H1 (cell line): ENCODE measurements around the gene B3GNT2. TPM values are rescaled to one million over a fixed set of nuclear protein-coding genes. Genes with fewer than 3 reads are reported as not detected.

Experiments
- CTCF ChIA-PET: fragments of 300-600 bp; sonication (Branson Sonifier 250); formaldehyde crosslinking; loops from one replicate; lab custom pipeline; 2021; ENCODE audit not compliant: partially characterized antibody; lab: Charles Lee
- POLR2A ChIA-PET: fragments of 300-600 bp; sonication (Branson Sonifier 250); formaldehyde crosslinking; loops from one replicate; lab custom pipeline; 2021; ENCODE audit warnings: inconsistent platforms; ENCODE audit not compliant: partially characterized antibody; lab: Charles Lee
- DNase-seq, 2 experiments: peaks; one replicate each; pipeline versions ENCODE4 v3.0.0 to v3.0.0-alpha.2; 2010 to 2022; ENCODE audit warnings: low spot score in 2 of 2, low read depth in 1 of 2, mixed read lengths in 1 of 2
- FAIRE-seq: peaks from 2 replicates; lab custom pipeline; 2011; peaks lifted over from hg19 to GRCh38; lab: Jason Lieb, UNC
- H2AFZ ChIP-seq: 2 replicates; pipeline ENCODE4 v1.8.1; 2012; ENCODE audit warnings: low read length, inconsistent platforms
- H2AK5ac ChIP-seq: 2 replicates; pipeline ENCODE4 v1.6.1; 2013; ENCODE audit warnings: low read depth, low read length
- H2BK120ac ChIP-seq: replicated peaks from 2 replicates; pipeline ENCODE3; 2013; ENCODE audit warnings: low read depth, low read length, inconsistent platforms
- H2BK12ac ChIP-seq: 2 replicates; pipeline ENCODE4 v1.6.1; 2013; ENCODE audit warnings: low read depth, low read length
- H2BK15ac ChIP-seq: 2 replicates; pipeline ENCODE4 v1.6.1; 2013; ENCODE audit warnings: low read length
- H2BK20ac ChIP-seq: 2 replicates; pipeline ENCODE4 v1.6.1; 2013; ENCODE audit warnings: low read length
- H2BK5ac ChIP-seq: 2 replicates; pipeline ENCODE4 v1.6.1; 2013; ENCODE audit warnings: low read depth, low read length
- H3K14ac ChIP-seq: 2 replicates; pipeline ENCODE4 v1.6.1; 2013; ENCODE audit warnings: inconsistent platforms; ENCODE audit not compliant: insufficient read length
- H3K18ac ChIP-seq: 2 replicates; pipeline ENCODE4 v1.6.1; 2013; ENCODE audit warnings: low read length; ENCODE audit errors: extremely low read depth
- H3K23ac ChIP-seq: 2 replicates; pipeline ENCODE4 v1.6.1; 2013; ENCODE audit warnings: inconsistent platforms; ENCODE audit not compliant: insufficient read length
- H3K23me2 ChIP-seq: 2 replicates; pipeline ENCODE4 v1.6.1; 2013; ENCODE audit warnings: low read depth, low read length
- H3K27ac ChIP-seq: 2 replicates; pipeline ENCODE4 v1.6.1; 2011; ENCODE audit warnings: low read depth, low read length, inconsistent platforms
- H3K27me3 ChIP-seq, 4 experiments: replicated peaks in 1 of 4; 1 replicate in 1 of 4; 2 replicates in 3 of 4; pipeline versions ENCODE4 v1.6.1 to v1.8.1; 2011 to 2013; ENCODE audit warnings: low read length in 3 of 4, mild to moderate bottlenecking in 3 of 4, inconsistent platforms in 2 of 4, mixed read lengths in 2 of 4, moderate library complexity in 1 of 4; ENCODE audit not compliant: control insufficient read depth in 3 of 4, insufficient read depth in 3 of 4; ENCODE audit errors: extremely low read depth in 1 of 4
- H3K36me3 ChIP-seq, 4 experiments: 2 replicates each; pipeline versions ENCODE4 v1.6.1 to v1.8.1; 2011 to 2013; ENCODE audit warnings: mild to moderate bottlenecking in 4 of 4, low read length in 3 of 4, moderate library complexity in 2 of 4, control low read depth in 1 of 4, inconsistent platforms in 1 of 4; ENCODE audit not compliant: insufficient read depth in 4 of 4, control insufficient read depth in 2 of 4
- H3K4ac ChIP-seq: replicated peaks from 2 replicates; pipeline ENCODE3; 2013; ENCODE audit warnings: low read length, low read depth, mixed read lengths, inconsistent platforms; ENCODE audit not compliant: insufficient read length
- H3K4me1 ChIP-seq, 4 experiments: replicated peaks in 1 of 4; 1 replicate in 1 of 4; 2 replicates in 3 of 4; pipeline versions ENCODE4 v1.6.1 to v1.8.1; 2011 to 2013; ENCODE audit warnings: low read length in 3 of 4, inconsistent platforms in 2 of 4, mixed read lengths in 1 of 4; ENCODE audit not compliant: insufficient read depth in 4 of 4, control insufficient read depth in 3 of 4
- H3K4me2 ChIP-seq, 2 experiments: 2 replicates each; pipeline versions ENCODE4 v1.6.1 to v1.8.1; 2011 to 2013; ENCODE audit warnings: low read depth in 2 of 2, low read length in 2 of 2, control low read depth in 1 of 2, inconsistent platforms in 1 of 2, mild to moderate bottlenecking in 1 of 2; ENCODE audit not compliant: insufficient read depth in 1 of 2
- H3K4me3 ChIP-seq, 4 experiments: fragments of 200-600, 300-600 bp in 1 of 4; sonication (generic), shearing (Covaris generic), sonication (Bioruptor Twin) in 1 of 4; 2 replicates each; pipeline versions ENCODE4 v1.5.1 to v1.8.1; 2011 to 2016; ENCODE audit warnings: low read length in 4 of 4, low read depth in 3 of 4, control low read depth in 2 of 4, inconsistent platforms in 2 of 4, mild to moderate bottlenecking in 2 of 4, mixed read lengths in 1 of 4, moderate library complexity in 1 of 4; ENCODE audit not compliant: insufficient read depth in 2 of 4; ENCODE audit errors: extremely low read depth in 1 of 4
- H3K56ac ChIP-seq: replicated peaks from 2 replicates; pipeline ENCODE3; 2013; ENCODE audit warnings: low read depth, mild to moderate bottlenecking, mixed read lengths, low read length, inconsistent platforms; ENCODE audit not compliant: insufficient read length
- H3K79me1 ChIP-seq: 2 replicates; pipeline ENCODE4 v1.6.1; 2013; ENCODE audit warnings: low read depth, low read length, control low read depth
- H3K79me2 ChIP-seq, 2 experiments: 2 replicates each; pipeline versions ENCODE4 v1.6.1 to v1.8.1; 2012 to 2013; ENCODE audit warnings: low read length in 2 of 2, mild to moderate bottlenecking in 2 of 2, inconsistent platforms in 1 of 2; ENCODE audit not compliant: insufficient read depth in 2 of 2, control insufficient read depth in 1 of 2
- H3K9ac ChIP-seq, 4 experiments: replicated peaks in 1 of 4; 1 replicate in 1 of 4; 2 replicates in 3 of 4; pipeline versions ENCODE4 v1.6.1 to v1.8.1; 2011 to 2013; ENCODE audit warnings: low read depth in 3 of 4, low read length in 3 of 4, control low read depth in 2 of 4, mild to moderate bottlenecking in 2 of 4, moderate library complexity in 2 of 4, inconsistent platforms in 1 of 4; ENCODE audit errors: extremely low read depth in 1 of 4
- H3K9me3 ChIP-seq, 2 experiments: 2 replicates each; pipeline versions ENCODE4 v1.6.1 to v1.8.1; 2012 to 2013; ENCODE audit warnings: mild to moderate bottlenecking in 2 of 2, moderate library complexity in 2 of 2, control low read depth in 1 of 2, inconsistent platforms in 1 of 2, low read depth in 1 of 2, low read length in 1 of 2, mixed read lengths in 1 of 2; ENCODE audit not compliant: insufficient read depth in 2 of 2
- H4K20me1 ChIP-seq, 2 experiments: replicated peaks in 1 of 2; 2 replicates each; pipeline versions ENCODE3 to v1.8.1; 2011 to 2013; ENCODE audit warnings: inconsistent platforms in 2 of 2, low read length in 2 of 2, mild to moderate bottlenecking in 1 of 2; ENCODE audit not compliant: insufficient read depth in 2 of 2, control insufficient read depth in 1 of 2
- H4K5ac ChIP-seq: 2 replicates; pipeline ENCODE4 v1.6.1; 2013; ENCODE audit warnings: low read length, low read depth, mixed read lengths, inconsistent platforms; ENCODE audit not compliant: insufficient read length
- H4K8ac ChIP-seq: 2 replicates; pipeline ENCODE4 v1.8.0; 2013; ENCODE audit warnings: mild to moderate bottlenecking, moderate library complexity, low read length, inconsistent platforms; ENCODE audit not compliant: insufficient read depth; ENCODE audit errors: extremely low read depth
- H4K91ac ChIP-seq: replicated peaks from 2 replicates; pipeline ENCODE3; 2013; ENCODE audit warnings: low read length, mixed read lengths, inconsistent platforms; ENCODE audit not compliant: insufficient read length
- SP4 ChIP-seq: IDR thresholded peaks from 2 replicates; pipeline ENCODE4 v1.6.1; 2012; ENCODE audit warnings: low read length, inconsistent platforms
- WGBS, 2 experiments: shearing (Covaris generic) in 1 of 2; methylation state at CpG; one replicate each; pipeline versions ENCODE4 v1.1.6 to v1.1.7; 2013 to 2015; ENCODE audit warnings: low lambda C conversion rate in 2 of 2, mixed read lengths in 2 of 2, inconsistent platforms in 1 of 2, low coverage in 1 of 2, missing lambda C conversion rate in 1 of 2; ENCODE audit not compliant: insufficient replicate concordance in 2 of 2, insufficient coverage in 1 of 2, insufficient read length in 1 of 2; ENCODE audit errors: extremely low coverage in 1 of 2, missing lambda C conversion rate in 1 of 2; 5-methylcytosine and 5-hydroxymethylcytosine counted together
- polyA plus RNA-seq, 7 experiments: library from polyadenylated mRNA; depleted of rRNA in 3 of 7; stranded (reverse) in 5 of 7; unstranded in 2 of 7; fragments of >200 nt in 5 of 7; fragments of 200-250 nt in 2 of 7; gene quantifications; 1 replicate in 5 of 7; 2 replicates in 1 of 7; 4 replicates in 1 of 7; pipeline versions ENCODE4 v1.2.1 to v1.2.3, GENCODE V29; 2011 to 2013; ENCODE audit warnings: missing spikeins in 2 of 7, mixed read lengths in 2 of 7
- total RNA-seq: library from RNA; stranded (reverse); fragmentation: NEBNext Ultra II Directional; extraction: Animal tissue kit (Norgen Biotek cat#: 25700); gene quantifications from 2 replicates; pipeline ENCODE4 v1.2.1, GENCODE V29; 2021

B3GNT2 gene
- total and polyA plus RNA-seq, 2 of the 8 experiments (the other 6 are each of a cell fraction or from before 2014, with no cell fraction given): 20.1 to 40.8 TPM

DNA sequence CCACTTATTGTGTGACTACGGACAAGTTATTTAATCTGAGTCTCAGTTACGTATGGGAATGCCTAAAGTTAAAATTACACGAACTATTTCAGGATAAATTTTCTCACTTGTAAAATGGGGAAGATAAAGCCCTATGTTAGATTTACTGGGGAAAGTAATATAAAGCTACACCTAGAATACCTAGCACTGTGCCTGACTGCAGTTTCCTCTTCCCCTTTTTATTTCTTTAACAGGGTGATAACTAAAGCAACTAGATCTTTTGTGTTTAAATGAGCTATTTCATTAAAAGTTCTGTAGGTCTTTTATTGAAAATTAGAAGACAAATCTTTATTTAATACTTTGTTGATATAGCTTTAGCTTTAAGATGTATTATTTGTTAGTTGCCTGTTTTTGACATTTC lies 5.0 kb downstream of the B3GNT2 start:
- H3K9me3 ChIP-seq: no peaks in the 10 kb centered on the region
- H3K56ac ChIP-seq: no peak overlapping the region
- no peak for DNase-seq
- no peak overlapping the region for H2BK15ac ChIP-seq
- H2BK5ac ChIP-seq: no peak overlapping the region
- H3K79me2 ChIP-seq: peaks cover 78 to 95% of the 10 kb centered on the region in 2 experiments
- no peak overlapping the region for H3K14ac ChIP-seq
- H3K9ac ChIP-seq: no peak overlapping the region
- no peak overlapping the region for H3K23ac ChIP-seq
- peaks cover 43 to 47% of the 10 kb centered on the region in 2 experiments for H4K20me1 ChIP-seq
- H2AK5ac ChIP-seq: no peak overlapping the region
- no peak for TF ChIP-seq SP4
- H3K79me1 ChIP-seq: peaks cover 9% of the 10 kb centered on the region
- H2BK20ac ChIP-seq: no peak overlapping the region
- peaks cover 1 to 23% (median 15%) of the 10 kb centered on the region in 4 experiments for H3K4me1 ChIP-seq
- no peak overlapping the region for H3K27ac ChIP-seq
- H3K4ac ChIP-seq: no peak overlapping the region
- no peaks in the 10 kb centered on the region for H3K23me2 ChIP-seq
- ChIA-PET CTCF (interaction anchor here (0.9 kb wide), 2 partner anchors 100 to 210 kb away, joined by 3 to 5 read pairs; no protein-coding TSS in a partner anchor), POLR2A (interaction anchor here (1.0 to 1.4 kb wide), 2 partner anchors 12 to 105 kb away, joined by 3 read pairs; no protein-coding TSS in a partner anchor)
- H2AFZ ChIP-seq: no peak overlapping the region
- H3K27me3 ChIP-seq: no peaks in the 10 kb centered on the region
- H3K4me2 ChIP-seq: no peak overlapping the region; a peak in 1 of 4 replicates
- no peak for FAIRE-seq
- no peaks in the 10 kb centered on the region for H3K36me3 ChIP-seq
- H2BK120ac ChIP-seq: no peak overlapping the region
- H4K5ac ChIP-seq: no peak overlapping the region
- no peak overlapping the region for H4K8ac ChIP-seq
- 91% methylated on average over 3 of the region's 3 CpGs; no CpG with 5 or more reads in 1 of the 2 experiments for WGBS, 2 experiments
- no peak overlapping the region for H4K91ac ChIP-seq
- H3K18ac ChIP-seq: no peak overlapping the region
- H3K4me3 ChIP-seq: no peak overlapping the region; a peak in 1 of 8 replicates
- H2BK12ac ChIP-seq: no peak overlapping the region
